Fibroblast of peridontal ligament (primary cell): Measurements from ENCODE around the gene TSPAN10.

Experiments used
- DNase-seq: peaks from one replicate; pipeline ENCODE4 v3.0.0-alpha.2; 2010; ENCODE audit errors: extremely low read depth

TSPAN10 gene

GRCh38 chr17:81687770-81688541 lies 51.0 kb downstream of the TSPAN10 start:
- no peak for DNase-seq

- DNase-seq = no peak
These were observed 51.6 kb downstream of the TSPAN10 start for GRCh38 chr17:81688616-81689015.

GRCh38 chr17:81690066-81690465 lies 53.1 kb downstream of the TSPAN10 start:
- DNase-seq = no peak

GRCh38 chr17:81690549-81690948 lies 53.6 kb downstream of the TSPAN10 start:
- DNase-seq = no peak

- no peak for DNase-seq
These were observed 54.2 kb downstream of the TSPAN10 start for GRCh38 chr17:81691196-81691595.

- DNase-seq = no peak
These were observed 54.6 kb downstream of the TSPAN10 start for GRCh38 chr17:81691608-81692007.

- no peak for DNase-seq
These were observed 56.7 kb downstream of the TSPAN10 start for GRCh38 chr17:81693509-81694210.

GRCh38 chr17:81694810-81695209 lies 57.8 kb downstream of the TSPAN10 start:
- DNase-seq = no peak

GRCh38 chr17:81695211-81695610 lies 58.2 kb downstream of the TSPAN10 start:
- no peak for DNase-seq

- DNase-seq = no peak
These were observed 58.8 kb downstream of the TSPAN10 start for GRCh38 chr17:81695801-81696200.

GRCh38 chr17:81696218-81696941 lies 59.4 kb downstream of the TSPAN10 start:
- no peak for DNase-seq

GRCh38 chr17:81697261-81698044 lies 60.5 kb downstream of the TSPAN10 start:
- no peak for DNase-seq
